WTC11 (cell line): ENCODE results near the gene ARMC2. TPM values are rescaled to one million over a fixed set of nuclear protein-coding genes. Genes with fewer than 3 reads are reported as not detected.
A peak's percentile ranks its signal among the peaks of the same experiment; 100 is the strongest.

Experiments used
- ATAC-seq: fragments of 200-7000 bp; cut with Tn5 transposase; 2 replicates; pipeline ENCODE4 v1.10.0; 2021; ENCODE audit warnings: mild to moderate bottlenecking, moderate library complexity
- CTCF ChIA-PET: fragments of 300-600 bp; sonication (Branson Sonifier 250); formaldehyde crosslinking; loops from one replicate; lab custom pipeline; 2021; ENCODE audit warnings: antibody characterized with exemption; lab: Charles Lee
- POLR2A ChIA-PET: fragments of 350-600 bp; sonication (Branson Sonifier 250); formaldehyde crosslinking; loops from one replicate; lab custom pipeline; 2021; ENCODE audit warnings: antibody characterized with exemption; lab: Charles Lee
- DNase-seq: peaks from one replicate; pipeline ENCODE4 v3.0.0; 2021; ENCODE audit warnings: low spot score
- H3K27ac Mint-ChIP-seq: 2 replicates; pipeline ENCODE4 v1.8.0; 2021; ENCODE audit warnings: mixed read lengths
- H3K27me3 Mint-ChIP-seq: 2 replicates; pipeline ENCODE4 v1.8.0; 2021; ENCODE audit warnings: low read depth, mild to moderate bottlenecking, moderate library complexity, mixed read lengths
- H3K36me3 Mint-ChIP-seq: 2 replicates; pipeline ENCODE4 v1.8.0; 2021; ENCODE audit warnings: mixed read lengths
- H3K4me1 Mint-ChIP-seq: 2 replicates; pipeline ENCODE4 v1.8.0; 2022; ENCODE audit warnings: mixed read lengths
- H3K4me3 Mint-ChIP-seq: 2 replicates; pipeline ENCODE4 v1.8.0; 2021; ENCODE audit warnings: mild to moderate bottlenecking, moderate library complexity, mixed read lengths
- H3K9me3 Mint-ChIP-seq: 2 replicates; pipeline ENCODE4 v1.8.0; 2021; ENCODE audit warnings: mixed read lengths
- ATF6 ChIP-seq: sonication (generic); formaldehyde crosslinking; IDR thresholded peaks from 2 replicates; pipeline ENCODE4 v1.8.1; 2023; ENCODE audit warnings: mild to moderate bottlenecking, missing genetic modification reagents
- CBFB ChIP-seq: sonication (generic); formaldehyde crosslinking; IDR thresholded peaks from 2 replicates; pipeline ENCODE4 v1.8.1; 2022; ENCODE audit warnings: mild to moderate bottlenecking, low read depth, missing genetic modification reagents
- CREB1 ChIP-seq: sonication (generic); formaldehyde crosslinking; IDR thresholded peaks from 2 replicates; pipeline ENCODE4 v1.8.0; 2023; ENCODE audit warnings: mild to moderate bottlenecking, missing genetic modification reagents
- ESRRA ChIP-seq: sonication (generic); formaldehyde crosslinking; IDR thresholded peaks from 2 replicates; pipeline ENCODE4 v1.8.1; 2022; ENCODE audit warnings: mild to moderate bottlenecking, missing genetic modification reagents, borderline replicate concordance
- FOXJ3 ChIP-seq: sonication (generic); formaldehyde crosslinking; IDR thresholded peaks from 2 replicates; pipeline ENCODE4 v1.9.0; 2021; ENCODE audit warnings: missing genetic modification reagents, mild to moderate bottlenecking, borderline replicate concordance
- FOXP1 ChIP-seq: sonication (generic); formaldehyde crosslinking; IDR thresholded peaks from 2 replicates; pipeline ENCODE4 v1.8.0; 2022; ENCODE audit warnings: missing genetic modification reagents, mild to moderate bottlenecking, moderate library complexity, borderline replicate concordance
- HMGA2 ChIP-seq: fragments of 250-450 bp; sonication (Bioruptor Pico); IDR thresholded peaks from 2 replicates; pipeline ENCODE4 v1.4.0; 2021; ENCODE audit warnings: mild to moderate bottlenecking, moderate library complexity
- MYBL2 ChIP-seq: sonication (generic); formaldehyde crosslinking; IDR thresholded peaks from 2 replicates; pipeline ENCODE4 v1.8.1; 2023; ENCODE audit warnings: mild to moderate bottlenecking, moderate library complexity, missing genetic modification reagents
- NR1H2 ChIP-seq: sonication (generic); formaldehyde crosslinking; IDR thresholded peaks from 2 replicates; pipeline ENCODE4 v1.9.0; 2021; ENCODE audit warnings: mild to moderate bottlenecking, moderate library complexity, missing genetic modification reagents
- PRDM15 ChIP-seq: sonication (generic); formaldehyde crosslinking; IDR thresholded peaks from 2 replicates; pipeline ENCODE4 v1.8.0; 2022; ENCODE audit warnings: missing genetic modification reagents
- SMAD3 ChIP-seq: sonication (generic); formaldehyde crosslinking; IDR thresholded peaks from 2 replicates; pipeline ENCODE4 v1.8.0; 2022; ENCODE audit warnings: missing genetic modification reagents, mild to moderate bottlenecking, borderline replicate concordance
- SMAD4 ChIP-seq: sonication (generic); formaldehyde crosslinking; IDR thresholded peaks from 2 replicates; pipeline ENCODE4 v1.8.0; 2022; ENCODE audit warnings: mild to moderate bottlenecking, missing genetic modification reagents
- TEAD1 ChIP-seq: sonication (generic); formaldehyde crosslinking; IDR thresholded peaks from 2 replicates; pipeline ENCODE4 v1.8.0; 2022; ENCODE audit warnings: mild to moderate bottlenecking, missing genetic modification reagents
- USF1 ChIP-seq: sonication (generic); formaldehyde crosslinking; IDR thresholded peaks from 2 replicates; pipeline ENCODE4 v1.8.0; 2022; ENCODE audit warnings: mild to moderate bottlenecking, missing genetic modification reagents
- ZBTB21 ChIP-seq: sonication (generic); formaldehyde crosslinking; IDR thresholded peaks from 2 replicates; pipeline ENCODE4 v1.8.1; 2023; ENCODE audit warnings: mild to moderate bottlenecking, missing genetic modification reagents, borderline replicate concordance
- ZNF396 ChIP-seq: fragments of 250-450 bp; sonication (Bioruptor Pico); IDR thresholded peaks from 2 replicates; pipeline ENCODE4 v1.8.0; 2021; ENCODE audit warnings: mild to moderate bottlenecking, moderate library complexity, borderline replicate concordance
- ZNF423 ChIP-seq: fragments of 250-450 bp; sonication (Bioruptor Pico); IDR thresholded peaks from 2 replicates; pipeline ENCODE4 v2.1.2; 2022; ENCODE audit warnings: mild to moderate bottlenecking, moderate library complexity
- total RNA-seq: library from RNA; stranded (reverse); gene quantifications from 3 replicates; pipeline ENCODE4 v1.2.3, GENCODE V29; 2021
- TF ChIP-seq, protein P1 (sequence below): sonication (generic); formaldehyde crosslinking; IDR thresholded peaks from 2 replicates; pipeline ENCODE4 v1.8.0; 2022; ENCODE audit warnings: mild to moderate bottlenecking, missing genetic modification reagents
- TF ChIP-seq, protein P2 (sequence below): sonication (generic); formaldehyde crosslinking; IDR thresholded peaks from 2 replicates; pipeline ENCODE4 v1.8.1; 2023; ENCODE audit warnings: mild to moderate bottlenecking, missing genetic modification reagents, moderate library complexity
- TF ChIP-seq, protein P3 (sequence below): sonication (generic); formaldehyde crosslinking; IDR thresholded peaks from 2 replicates; pipeline ENCODE4 v1.8.0; 2022; ENCODE audit warnings: mild to moderate bottlenecking, missing genetic modification reagents

ARMC2 gene
- total RNA-seq, 1 experiment from 2014 or later: 5.2 TPM

DNA sequence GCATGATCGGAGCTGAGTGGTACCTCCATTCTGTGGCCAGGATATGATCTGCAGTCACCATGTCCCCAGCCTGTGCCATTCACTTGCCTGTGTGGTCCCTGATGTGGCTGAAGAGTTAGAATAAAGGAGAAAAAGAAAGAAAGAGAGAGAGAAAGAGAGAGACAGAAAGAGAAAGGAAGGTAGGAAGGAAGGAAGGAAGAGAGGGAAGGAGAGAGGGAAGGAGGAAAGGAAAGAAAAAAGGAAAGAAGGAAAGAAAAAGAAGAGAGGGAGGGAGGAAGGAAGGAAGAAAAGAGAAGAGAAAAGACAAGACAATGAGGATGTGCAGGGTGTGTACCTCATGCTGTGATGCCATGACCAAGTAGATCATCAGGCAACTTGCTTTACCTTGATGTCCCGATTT, 22.1 kb downstream of the ARMC2 start (continued):
- TF ChIP-seq, protein P1, sequence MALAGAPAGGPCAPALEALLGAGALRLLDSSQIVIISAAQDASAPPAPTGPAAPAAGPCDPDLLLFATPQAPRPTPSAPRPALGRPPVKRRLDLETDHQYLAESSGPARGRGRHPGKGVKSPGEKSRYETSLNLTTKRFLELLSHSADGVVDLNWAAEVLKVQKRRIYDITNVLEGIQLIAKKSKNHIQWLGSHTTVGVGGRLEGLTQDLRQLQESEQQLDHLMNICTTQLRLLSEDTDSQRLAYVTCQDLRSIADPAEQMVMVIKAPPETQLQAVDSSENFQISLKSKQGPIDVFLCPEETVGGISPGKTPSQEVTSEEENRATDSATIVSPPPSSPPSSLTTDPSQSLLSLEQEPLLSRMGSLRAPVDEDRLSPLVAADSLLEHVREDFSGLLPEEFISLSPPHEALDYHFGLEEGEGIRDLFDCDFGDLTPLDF (CRISPR knock-in tag): no peak
- no peak for TF ChIP-seq TEAD1 (CRISPR knock-in tag)
- no peak for TF ChIP-seq SMAD3 (CRISPR knock-in tag)
- TF ChIP-seq, protein P2, sequence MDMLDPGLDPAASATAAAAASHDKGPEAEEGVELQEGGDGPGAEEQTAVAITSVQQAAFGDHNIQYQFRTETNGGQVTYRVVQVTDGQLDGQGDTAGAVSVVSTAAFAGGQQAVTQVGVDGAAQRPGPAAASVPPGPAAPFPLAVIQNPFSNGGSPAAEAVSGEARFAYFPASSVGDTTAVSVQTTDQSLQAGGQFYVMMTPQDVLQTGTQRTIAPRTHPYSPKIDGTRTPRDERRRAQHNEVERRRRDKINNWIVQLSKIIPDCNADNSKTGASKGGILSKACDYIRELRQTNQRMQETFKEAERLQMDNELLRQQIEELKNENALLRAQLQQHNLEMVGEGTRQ (CRISPR knock-in tag): no peak
- TF ChIP-seq ZNF396 (CRISPR knock-in tag): no peak
- TF ChIP-seq FOXP1: no peak
- TF ChIP-seq FOXJ3 (CRISPR knock-in tag): no peak
- no peak for TF ChIP-seq NR1H2 (CRISPR knock-in tag)

- TF ChIP-seq SMAD4 (CRISPR knock-in tag): no peak
- TF ChIP-seq MYBL2 (CRISPR knock-in tag): no peak
- no peak for TF ChIP-seq ZBTB21
- no peak for TF ChIP-seq PRDM15 (CRISPR knock-in tag)
- TF ChIP-seq ZNF423: no peak
- TF ChIP-seq, protein P3, sequence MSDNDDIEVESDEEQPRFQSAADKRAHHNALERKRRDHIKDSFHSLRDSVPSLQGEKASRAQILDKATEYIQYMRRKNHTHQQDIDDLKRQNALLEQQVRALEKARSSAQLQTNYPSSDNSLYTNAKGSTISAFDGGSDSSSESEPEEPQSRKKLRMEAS: no peak
- no peak for TF ChIP-seq USF1 (CRISPR knock-in tag)
- no peak for TF ChIP-seq ZNF396 (CRISPR knock-in tag)
- TF ChIP-seq ESRRA: no peak
- Mint-ChIP-seq H3K4me1 (peaks cover 23% of the 10 kb centered on the region), H3K27me3 (no peaks in the 10 kb centered on the region), H3K4me3 (no peak overlapping the region), H3K27ac (peak overlapping the region; percentile 8; the same call in 1 of the 2 replicates), H3K36me3 (no peaks in the 10 kb centered on the region), H3K9me3 (no peaks in the 10 kb centered on the region)
- ATAC-seq (peak; percentile 14; the same call in 1 of the 2 replicates), DNase-seq (no peak)
- ChIA-PET CTCF (interaction anchor here (1.1 to 2.7 kb wide), 3 partner anchors 21 to 34 kb away, joined by 4 to 10 read pairs (median 8); no protein-coding TSS in a partner anchor), POLR2A (no interaction called here)
These were observed 23.9 kb downstream of the ARMC2 start for GRCh38 chr6:108872141-108872557.

DNA sequence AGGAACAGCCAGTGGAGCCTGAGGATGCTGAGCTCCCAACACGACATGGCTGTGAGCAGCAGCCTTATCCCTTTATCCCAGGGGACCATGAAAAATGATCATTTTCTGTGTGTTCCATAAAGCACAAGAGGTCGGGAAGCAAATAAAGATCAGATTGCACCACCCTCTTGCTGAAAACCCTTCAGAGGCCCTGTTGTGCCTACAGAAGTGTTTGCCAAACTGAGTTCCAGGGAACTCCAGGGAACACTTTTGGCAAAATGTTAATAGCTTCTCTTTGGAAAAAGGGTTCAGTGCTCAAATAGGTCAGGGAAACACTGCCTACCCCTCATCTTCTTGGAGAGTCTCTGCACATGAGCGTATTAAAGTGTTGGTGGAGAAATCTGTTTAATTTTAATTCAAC, 24.4 kb downstream of the ARMC2 start:
- POLR2A ChIA-PET: no interaction called here
- H3K4me1 Mint-ChIP-seq: peaks cover 27% of the 10 kb centered on the region
- no peak overlapping the region for H3K4me3 Mint-ChIP-seq
- DNase-seq: no peak
- no peaks in the 10 kb centered on the region for H3K9me3 Mint-ChIP-seq
- H3K27me3 Mint-ChIP-seq: no peaks in the 10 kb centered on the region
- peak overlapping the region; percentile 8; the same call in 1 of the 2 replicates for H3K27ac Mint-ChIP-seq
- CTCF ChIA-PET: interaction anchor here (1.1 to 1.8 kb wide), 2 partner anchors 21 to 35 kb away, joined by 4 to 8 read pairs; no protein-coding TSS in a partner anchor
- no peak for TF ChIP-seq CREB1 (CRISPR knock-in tag)
- no peak for TF ChIP-seq ATF6 (CRISPR knock-in tag)
- no peak for TF ChIP-seq HMGA2 (CRISPR knock-in tag)
- TF ChIP-seq CBFB (CRISPR knock-in tag): no peak
- TF ChIP-seq FOXP1: no peak
- ATAC-seq: no peak
- no peaks in the 10 kb centered on the region for H3K36me3 Mint-ChIP-seq
